GM18870 (cell line): Measurements from ENCODE around the gene PCNX1.

Experiments
- ATAC-seq: cut with Tn5 transposase; IDR thresholded peaks from one replicate; pipeline ENCODE4 v1.9.1; 2021; ENCODE audit warnings: moderate library complexity; ENCODE audit not compliant: unreplicated experiment

Gene PCNX1

DNA sequence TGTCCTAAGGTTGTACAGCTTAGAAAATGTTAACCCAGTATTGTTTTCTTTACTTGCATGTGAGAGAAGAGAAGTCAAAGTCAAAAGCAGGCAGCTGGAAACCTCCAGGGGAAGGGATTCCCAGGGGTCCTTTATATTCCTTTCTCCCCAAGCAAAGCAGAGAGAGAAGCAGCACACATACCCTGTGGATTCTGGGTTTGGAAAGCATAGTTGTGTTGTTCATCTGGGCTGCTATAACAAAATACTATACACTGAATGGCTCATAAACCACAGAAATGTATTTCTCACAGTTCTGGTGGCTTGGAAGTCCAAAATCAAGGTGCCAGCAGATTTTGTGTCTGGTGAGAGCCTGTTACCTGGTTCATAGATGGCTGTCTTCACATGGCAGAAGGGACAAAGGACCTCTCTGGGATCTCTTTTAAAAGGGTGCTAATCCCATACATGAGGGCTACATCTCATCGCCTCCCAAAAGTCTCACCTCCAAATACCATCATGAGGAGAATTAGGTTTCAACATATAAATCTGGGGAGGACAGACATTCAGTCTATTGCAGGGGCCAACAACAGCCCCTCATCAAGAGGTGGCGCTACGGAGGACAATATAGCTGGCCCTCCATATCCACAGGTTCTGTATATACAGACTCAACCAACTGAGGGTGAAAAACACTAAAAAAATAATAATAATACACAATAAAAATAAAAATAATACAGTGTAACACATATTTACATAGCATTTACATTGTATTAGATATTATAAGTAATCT is 19.3 kb upstream of the PCNX1 start:
- no peak for ATAC-seq

DNA sequence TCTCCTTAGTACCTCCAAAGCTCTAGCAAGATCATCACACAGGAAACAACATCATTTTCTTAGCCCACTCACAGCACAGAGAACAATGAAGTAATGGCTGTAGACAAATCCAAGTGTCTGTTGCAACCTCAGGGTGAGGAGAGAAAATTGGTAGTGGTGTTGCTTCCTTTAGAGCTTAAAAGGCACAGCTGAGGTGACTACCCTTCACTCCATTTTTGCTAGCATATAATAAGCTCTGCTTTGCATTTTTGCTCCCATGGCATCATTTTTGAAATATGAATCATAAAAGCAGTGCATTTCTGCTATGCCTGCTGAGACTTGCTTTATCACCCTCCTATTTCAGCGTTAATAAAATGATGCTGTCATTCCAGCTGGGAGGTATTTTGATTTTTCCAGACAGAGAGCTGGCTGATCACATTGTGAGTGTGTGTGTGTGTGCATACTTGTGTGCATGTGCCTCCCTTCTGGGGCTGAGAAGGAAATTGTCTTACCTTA is 18.5 kb upstream of the PCNX1 start:
- no peak for ATAC-seq

DNA sequence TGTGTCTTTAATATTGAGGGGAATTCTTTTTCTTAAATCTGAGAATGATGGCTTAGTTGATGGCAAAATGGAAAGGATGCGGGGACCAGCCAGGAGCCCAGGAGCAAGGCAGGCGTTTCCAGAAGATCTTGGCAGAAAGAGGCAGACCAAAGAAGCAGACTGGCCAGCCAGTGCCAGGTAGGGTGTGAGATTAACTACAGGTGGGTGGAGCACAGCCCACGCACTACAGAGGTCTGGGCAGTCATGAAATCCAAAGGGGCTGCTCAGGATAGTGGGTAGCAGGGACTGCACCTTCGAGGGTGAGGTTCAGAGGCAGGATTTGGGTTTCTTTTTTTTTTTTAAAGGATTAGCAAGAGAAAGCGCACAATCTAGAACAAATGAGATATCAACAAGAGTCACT is 17.7 kb upstream of the PCNX1 start:
- no peak for ATAC-seq

DNA sequence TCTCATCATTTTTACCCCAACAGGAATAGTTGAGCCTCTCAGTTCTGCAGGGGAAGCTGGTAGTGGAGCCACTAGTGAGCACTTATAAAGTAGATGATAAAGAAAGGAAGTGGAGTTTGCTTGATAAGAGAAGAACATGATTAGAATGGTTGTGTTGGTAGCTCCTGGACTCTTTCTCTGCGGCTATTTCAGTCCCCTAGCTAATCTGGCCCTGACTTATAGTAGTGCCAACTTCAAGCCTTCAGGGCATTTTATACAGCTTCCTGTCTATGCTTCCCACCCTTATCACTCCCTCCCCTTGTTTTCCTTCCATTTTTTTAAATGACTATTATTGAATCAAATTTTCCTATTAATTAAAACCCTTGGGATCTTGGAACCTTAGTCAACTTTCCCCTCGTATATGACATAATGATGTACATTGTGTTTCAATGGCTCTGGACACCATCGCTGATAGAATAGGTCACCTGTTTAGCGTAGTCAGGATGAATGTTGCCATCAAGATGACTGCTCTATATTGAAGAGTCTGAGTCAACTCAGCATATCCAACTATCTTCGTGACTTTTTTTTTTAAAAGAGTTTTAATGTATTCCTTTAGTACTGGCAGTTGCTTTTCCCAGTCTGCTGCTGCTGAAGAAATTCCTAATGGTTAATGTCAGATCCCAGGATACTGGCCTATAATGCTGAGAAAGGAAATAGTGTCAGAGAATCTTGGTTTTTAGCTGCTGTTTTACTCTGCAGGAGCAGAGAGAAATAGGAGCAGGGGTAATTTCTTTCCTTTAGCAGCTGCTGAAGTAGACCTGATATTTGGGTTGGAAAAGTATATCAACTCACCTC is 16.2 kb upstream of the PCNX1 start:
- no peak for ATAC-seq

DNA sequence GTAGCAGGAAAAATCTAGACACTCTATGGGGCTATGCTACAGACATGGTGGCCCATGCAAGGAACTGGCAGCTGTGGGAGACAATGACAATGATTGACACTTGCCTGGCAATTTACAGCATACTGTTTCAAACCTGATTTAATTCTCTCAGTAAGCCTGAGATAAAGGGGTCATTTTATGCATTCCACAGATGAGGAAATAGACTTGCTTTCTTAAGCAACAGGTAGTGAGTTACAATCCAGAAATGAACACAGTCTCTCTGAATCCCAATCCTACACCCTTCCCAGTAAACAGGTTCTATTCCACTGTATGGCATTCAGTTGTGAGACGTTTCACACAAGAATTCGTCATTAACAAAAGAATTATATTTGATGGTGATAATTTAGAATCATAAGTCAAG is 15.5 kb upstream of the PCNX1 start:
- no peak for ATAC-seq

DNA sequence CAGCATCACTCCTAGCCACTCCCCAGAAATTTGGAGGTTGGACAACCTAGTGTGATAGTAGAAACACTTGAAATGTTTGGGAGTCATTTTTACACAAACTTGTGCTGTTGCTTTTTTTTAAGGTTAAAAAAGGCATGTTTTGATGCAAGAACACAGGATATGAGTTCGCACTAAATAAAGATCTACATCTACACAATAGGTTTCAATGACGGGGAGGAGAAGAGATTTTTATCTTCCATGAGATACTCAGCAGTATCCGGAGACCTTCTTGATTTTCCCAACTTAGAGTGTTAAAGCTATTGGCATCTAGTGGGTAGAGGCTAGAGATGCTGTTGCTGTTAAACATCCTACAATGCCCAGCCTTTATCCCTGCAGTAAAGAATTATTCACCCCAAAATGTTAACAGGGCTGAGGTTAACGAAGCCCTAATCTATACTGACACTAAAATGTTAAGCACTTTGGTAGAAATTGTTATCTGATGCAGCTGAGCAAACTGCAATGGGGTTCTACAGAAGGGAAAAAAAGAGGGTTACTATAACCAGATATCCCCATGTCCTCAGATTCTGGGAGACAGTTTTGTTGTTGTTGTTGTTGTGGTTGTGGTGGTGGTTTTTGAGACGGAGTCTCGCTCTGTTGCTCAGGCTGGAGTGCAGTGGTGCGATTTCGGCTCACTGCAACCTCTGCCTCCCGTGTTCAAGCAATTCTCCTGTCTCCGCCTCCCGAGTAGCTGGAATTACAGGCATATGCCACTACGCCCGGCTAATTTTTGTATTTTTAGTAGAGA is 14.0 kb upstream of the PCNX1 start:
- ATAC-seq = no peak

DNA sequence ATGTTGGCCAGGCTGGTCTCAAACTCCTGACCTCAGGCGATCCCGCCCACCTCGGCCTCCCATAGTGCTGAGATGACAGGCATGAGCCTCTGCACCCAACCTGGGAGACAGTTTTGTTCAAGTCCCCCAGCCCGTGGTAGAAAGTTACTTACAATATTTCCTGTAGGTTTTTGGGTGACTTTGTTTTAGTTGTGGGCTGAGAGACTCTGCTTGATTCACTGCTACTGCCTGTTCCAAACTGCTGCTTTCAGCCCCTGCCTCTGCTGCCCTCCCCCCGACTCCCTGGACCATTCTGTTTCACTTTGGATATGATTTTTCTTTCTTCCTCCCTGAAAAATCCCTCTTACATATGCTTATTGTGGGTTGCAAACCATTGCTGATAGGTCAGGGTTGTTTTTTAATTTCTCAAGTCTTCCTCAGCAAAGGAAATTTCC is 13.4 kb upstream of the PCNX1 start:
- ATAC-seq = no peak

DNA sequence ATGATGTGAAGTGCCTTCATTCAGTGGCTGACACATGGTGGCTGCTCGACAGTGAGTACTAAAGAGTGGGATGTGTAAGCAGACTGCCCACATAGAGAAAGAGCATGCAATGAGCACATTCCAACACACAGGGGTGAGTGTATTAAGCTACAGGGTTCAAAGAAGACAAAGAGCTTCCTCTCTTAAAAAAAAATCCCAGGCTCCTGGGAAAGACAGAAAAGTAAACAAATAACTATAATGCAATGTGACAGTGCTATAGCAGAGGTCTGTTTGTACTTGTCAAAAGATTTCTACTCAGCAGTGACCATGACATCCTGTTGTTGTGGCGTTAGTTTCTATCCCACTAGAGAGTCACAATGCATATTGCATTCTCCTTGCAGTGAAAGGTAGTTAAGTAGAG is 12.4 kb upstream of the PCNX1 start:
- no peak for ATAC-seq

DNA sequence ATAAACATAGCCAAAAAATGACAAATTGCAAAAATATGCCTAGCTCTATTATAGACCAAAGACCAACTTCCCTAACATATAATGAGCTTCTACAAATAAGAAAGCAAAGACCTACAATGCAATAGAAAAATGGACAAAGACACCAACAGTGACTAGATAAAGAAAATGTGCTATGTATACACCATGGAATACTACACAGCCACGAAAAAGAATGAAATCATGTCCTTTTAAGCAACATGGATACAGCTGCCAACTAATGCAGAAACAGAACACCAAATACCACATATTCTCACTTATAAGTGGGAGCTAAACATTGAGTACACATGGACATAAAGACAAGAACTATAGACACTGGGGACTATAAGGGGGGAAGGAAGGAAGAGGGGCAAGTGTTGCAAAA is 10.9 kb upstream of the PCNX1 start:
- no peak for ATAC-seq

DNA sequence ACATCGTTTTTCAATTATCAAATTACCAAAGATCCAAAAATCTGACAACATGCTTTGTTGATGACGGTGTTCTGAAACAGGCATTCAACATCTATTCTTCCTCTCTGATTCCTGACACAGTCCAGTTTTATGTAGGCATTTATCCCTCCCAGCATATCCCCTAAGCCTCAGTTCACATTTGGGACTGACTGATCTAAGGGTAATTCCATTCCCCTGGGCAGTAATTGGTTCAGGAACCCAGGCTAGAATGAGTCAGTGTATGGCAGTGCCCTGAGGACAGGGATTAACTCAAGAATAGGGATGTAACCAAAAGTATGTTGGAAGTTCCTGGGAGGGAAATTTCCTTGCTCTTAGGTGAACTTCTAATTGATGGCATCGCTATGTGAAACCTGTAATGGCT is 10.3 kb upstream of the PCNX1 start:
- ATAC-seq = no peak

DNA sequence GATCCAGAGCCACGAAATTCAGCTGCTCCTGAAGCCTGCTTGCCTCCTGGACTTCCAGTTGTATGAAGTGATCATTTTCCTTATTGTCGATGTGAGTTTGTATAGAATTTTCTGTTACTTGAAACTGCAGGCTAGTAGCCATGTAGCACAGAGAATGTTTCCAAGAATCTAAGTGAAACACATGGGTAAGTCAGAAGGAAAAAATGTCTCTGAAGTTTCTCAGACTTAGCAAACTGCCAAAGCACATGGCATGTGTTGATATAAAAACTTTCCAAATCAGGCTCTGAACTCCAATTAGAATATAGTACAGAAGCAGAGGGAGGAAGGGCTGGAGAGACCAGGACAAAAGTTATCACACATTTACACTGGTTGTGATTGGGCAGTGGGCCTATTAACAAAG is 9.8 kb upstream of the PCNX1 start:
- ATAC-seq = no peak

DNA sequence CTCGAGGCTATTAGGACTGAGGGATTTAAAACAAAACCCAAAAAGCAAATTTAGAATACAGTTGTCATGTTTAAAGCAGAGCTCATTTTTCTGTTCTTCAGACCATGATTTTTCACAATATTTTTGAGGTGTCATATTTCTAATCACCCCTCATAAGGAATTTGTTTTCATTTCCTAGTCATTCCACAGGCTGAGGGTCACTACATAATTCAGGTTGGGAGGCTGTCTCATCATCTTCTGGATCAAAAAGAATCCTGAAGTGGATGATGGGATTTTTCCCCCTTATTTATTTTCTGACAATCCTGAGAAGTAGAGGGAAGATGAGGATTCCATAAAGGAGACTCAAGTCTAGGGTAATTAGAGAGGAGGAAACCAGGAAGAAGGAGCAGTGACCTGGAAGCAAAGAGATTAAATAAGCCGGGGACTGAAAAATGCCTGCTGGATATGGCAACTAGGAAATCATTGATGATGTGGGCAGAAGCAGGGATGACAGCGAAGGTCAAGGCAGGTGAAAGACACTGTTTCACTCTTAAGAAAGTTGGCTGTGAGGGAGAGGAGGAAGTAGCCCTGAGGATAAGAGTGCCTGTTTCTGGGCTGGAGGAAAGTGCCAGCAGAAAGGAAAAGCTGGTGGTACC is 9.0 kb upstream of the PCNX1 start:
- no peak for ATAC-seq

DNA sequence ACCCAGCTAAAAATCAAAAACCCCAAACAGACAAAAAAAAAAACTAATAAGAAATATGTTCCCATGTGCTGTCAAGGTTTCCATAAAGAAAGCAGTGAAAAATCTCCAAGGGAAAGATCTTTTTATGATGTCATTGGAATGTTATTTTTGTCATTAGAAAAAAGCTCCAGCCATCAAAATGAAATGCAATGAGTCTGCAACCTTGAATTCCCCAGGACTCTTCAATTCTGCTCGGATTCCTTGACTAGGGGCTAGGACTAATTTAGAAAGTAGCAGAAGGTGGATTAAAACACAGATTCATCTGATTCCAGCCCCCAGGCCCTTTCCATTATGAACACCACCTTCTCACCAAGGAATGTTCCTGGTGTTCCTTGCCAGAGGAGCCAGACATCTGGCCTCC is 6.0 kb upstream of the PCNX1 start:
- ATAC-seq = no peak

DNA sequence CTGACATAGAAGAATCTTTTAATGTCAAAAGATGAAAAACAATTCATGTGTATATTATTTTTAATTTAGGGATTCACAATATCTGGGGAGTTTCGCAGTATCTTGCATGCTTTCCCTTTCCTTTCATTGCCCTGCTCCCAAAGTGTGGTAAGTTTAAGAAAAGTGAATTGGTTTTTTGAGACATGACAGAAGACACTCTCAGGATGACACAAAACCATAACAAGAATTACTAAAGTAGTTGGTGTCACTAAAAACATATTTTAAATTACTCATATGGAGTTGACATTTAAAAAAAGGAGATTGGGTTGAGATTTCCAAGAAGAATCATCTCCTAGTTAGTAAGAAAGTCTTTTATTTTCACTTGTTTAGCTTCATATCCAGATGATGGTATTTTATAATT is 5.1 kb upstream of the PCNX1 start:
- ATAC-seq = no peak

DNA sequence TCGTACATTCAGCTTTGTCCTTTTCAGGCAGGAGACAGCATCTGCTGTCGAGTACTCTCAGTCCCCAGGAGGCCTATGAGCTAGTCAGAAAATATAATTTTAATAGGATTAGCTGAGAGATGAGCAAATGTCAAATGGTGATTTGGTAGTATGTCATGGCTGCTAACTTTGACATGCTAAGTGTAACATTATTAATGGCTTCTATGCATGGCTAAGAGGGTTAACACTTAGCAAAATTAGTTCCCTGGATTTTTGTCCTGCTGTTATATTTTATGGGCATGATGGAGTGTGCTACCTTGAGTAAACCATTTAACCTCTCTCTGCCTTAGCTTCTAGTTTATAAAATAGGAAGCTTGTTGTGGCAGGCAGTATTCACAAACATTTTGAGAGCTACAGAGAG is 2.9 kb upstream of the PCNX1 start:
- no peak for ATAC-seq

DNA sequence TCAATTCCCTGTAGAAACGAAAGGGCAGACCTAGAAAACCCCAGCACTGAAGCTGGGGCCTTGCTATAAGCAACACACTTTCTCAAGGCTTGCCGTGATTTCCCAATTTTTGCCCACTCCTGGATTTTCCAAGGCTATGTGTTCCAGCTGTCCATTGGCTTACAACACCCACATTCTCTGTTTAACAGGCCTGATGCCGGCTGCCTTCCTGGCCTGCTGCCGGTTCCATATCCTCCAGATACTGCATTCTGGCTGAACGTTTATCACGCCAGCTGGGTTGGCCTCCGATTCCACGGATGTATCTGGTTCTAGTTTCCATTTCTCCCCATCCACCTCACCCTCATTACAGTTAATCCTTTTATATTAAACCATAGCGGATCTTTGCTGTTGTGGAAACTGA is 2.0 kb upstream of the PCNX1 start:
- ATAC-seq = no peak

DNA sequence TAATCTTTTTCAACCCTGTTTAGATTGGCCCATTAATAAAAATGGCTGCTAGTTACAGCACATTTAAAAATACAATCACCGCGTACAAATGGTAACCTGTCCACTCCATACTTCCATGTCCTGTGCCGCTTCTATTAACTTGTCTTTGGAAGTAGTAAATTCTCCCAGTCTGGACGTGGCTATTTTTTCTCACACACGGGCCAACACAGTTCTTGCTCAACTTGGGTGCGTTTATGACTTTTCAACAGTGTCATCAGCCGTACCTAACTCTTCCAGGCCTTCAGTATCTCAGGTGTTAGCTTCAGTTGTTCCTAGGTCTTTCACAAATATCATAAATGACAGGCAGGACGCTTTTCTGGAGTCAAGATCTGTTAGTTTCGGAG is 475 bp upstream of the PCNX1 start:
- peak; percentile 8 for ATAC-seq

DNA sequence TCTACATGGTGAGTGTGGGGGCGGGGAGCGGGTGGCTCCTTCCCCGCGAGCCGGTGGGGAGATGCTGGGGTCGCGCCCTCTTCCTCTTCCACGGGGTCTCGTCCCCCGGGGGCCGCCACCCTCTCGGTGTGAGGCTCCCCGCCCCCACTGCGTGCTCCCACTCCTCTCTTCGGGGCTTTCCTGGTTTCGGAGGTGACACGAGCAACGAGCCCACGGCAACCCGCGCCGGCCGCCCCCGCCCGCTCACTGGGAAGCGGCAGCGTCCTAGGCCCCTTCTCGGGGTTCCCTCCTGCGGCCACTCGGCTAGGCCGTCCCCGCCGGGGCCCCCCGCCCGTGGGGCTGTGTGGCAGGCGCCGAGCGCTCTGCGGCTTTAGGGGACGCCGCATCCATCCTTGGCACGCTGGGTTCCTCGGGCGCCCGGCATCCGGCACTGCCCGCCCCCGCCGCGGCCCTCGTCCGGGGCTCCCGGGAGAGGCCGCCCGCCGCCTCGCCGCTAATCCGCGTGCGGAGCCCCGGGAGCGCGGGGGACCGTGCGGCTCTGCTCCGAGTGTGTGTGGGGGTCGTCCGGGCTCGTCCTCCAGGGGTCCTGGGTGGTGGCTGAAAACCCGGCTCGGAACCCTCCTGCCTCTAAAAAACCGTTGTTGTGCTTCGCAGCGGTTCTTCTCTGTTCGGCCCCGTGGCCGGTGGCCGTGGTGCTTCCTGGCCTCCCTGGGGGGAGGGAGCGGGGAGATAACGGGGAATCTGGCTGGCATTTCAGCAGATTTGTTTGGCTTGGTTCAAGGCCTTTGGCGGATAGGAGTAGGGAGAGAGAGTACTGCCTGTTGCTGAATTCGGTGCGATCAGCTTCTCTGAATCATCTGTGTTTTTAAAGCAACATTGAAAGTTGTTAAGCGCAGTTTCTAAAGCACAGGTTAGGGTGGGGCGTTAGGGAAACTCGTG is 1.0 kb downstream of the PCNX1 start:
- ATAC-seq = no peak

DNA sequence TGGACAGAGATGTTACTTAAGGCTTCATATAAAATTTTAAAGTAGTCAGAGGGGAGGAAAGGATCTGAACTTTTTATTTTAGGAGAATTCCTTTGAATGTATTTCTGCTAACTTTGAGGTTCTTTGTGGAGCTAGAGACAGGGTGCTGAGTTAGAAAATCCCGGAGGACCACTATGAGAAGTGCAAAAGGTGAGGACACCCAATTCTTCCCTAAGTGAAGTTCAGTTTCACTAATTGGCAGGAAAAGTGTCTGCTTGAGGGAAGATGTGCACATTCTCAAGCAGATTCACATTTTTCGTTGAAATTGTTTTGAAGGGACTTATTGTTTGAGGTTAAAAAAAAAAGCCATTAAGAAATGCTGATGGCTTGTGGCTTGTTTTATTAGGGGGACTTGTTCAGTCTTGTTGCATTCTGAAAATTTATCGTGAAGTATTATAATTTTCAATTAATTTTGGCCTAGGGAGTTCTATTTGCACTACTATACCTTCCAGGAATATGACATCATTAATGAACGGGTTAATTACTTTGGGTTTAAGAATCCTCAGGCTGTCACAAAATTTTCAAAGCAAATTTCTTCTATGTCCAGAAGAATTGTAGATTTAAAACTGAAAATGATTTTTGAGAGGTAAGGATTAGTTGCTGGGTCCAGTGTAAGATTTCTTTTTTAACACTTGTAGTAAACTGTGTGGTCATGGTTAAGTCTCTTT is 1.8 kb downstream of the PCNX1 start:
- no peak for ATAC-seq
